ENCODE measurements around the gene OVCH2. TPM values are rescaled to one million over a fixed set of nuclear protein-coding genes. Genes with fewer than 3 reads are reported as not detected.

Gene OVCH2
- total and polyA plus RNA-seq, 10 of the 15 experiments (the other 5 are each of a cell fraction or from before 2014, with no cell fraction given), result not detected

GRCh38 chr11:7703740-7704139 lies 2.5 kb downstream of the OVCH2 start:
- intact Hi-C loops (cut with micrococcal nuclease; ENCODE audit: unreplicated experiment) (no loop called here), in situ Hi-C loops (cut with MboI) (no loop called here)
- no peak for TF ChIP-seq ASH2L (IDR thresholded peaks at IDR 0.05; ENCODE audit: borderline replicate concordance, low read depth)
- ChIA-PET CTCF (no interaction called here), SMC1A (ENCODE audit: uncharacterized antibody, unreplicated experiment) (no interaction called here), POLR2A (no interaction called here), RAD21 (ENCODE audit: unreplicated experiment) (no interaction called here)
- Histone ChIP-seq H3K4me3 (no peak overlapping the region), H2AFZ (ENCODE audit: control insufficient read depth, low read depth, low read length) (no peak overlapping the region), H3K27me3 (replicated peaks in 1 of 2; ENCODE audit: control insufficient read depth in 2 of 2, insufficient read depth in 2 of 2, low read length in 1 of 2) (peaks cover 0 to 5% of the 10 kb centered on the region in 2 experiments; a peak in 1 of 4 replicates), H3K9me3 (replicated peaks; ENCODE audit: control insufficient read depth, insufficient read depth, low read length) (no peaks in the 10 kb centered on the region), H4K20me1 (ENCODE audit: control insufficient read depth, insufficient read depth) (no peaks in the 10 kb centered on the region), H3K9ac (ENCODE audit: control insufficient read depth, insufficient read depth, low read length) (no peak overlapping the region), H3K4me2 (ENCODE audit: control insufficient read depth, insufficient read depth) (no peak overlapping the region), H3K27ac (ENCODE audit: control insufficient read depth, insufficient read depth) (no peak overlapping the region), H3K79me2 (ENCODE audit: control insufficient read depth, insufficient read depth, low read length) (no peaks in the 10 kb centered on the region), H3K36me3 (ENCODE audit: control insufficient read depth in 2 of 2, insufficient read depth in 2 of 2, low read length in 1 of 2) (no peaks in the 10 kb centered on the region), H3K4me1 (ENCODE audit: control insufficient read depth, insufficient read depth, low read length) (no peaks in the 10 kb centered on the region)
- 19% methylated on average over 5 of the region's 5 CpGs for WGBS (ENCODE audit: insufficient coverage, insufficient replicate concordance, low lambda C conversion rate, missing lambda C conversion rate)
- no peak for ATAC-seq
- no peak for FAIRE-seq
- DNase-seq (ENCODE audit: low read depth, low spot score), result no peak
- BruUV-seq (replicated peaks), result no TSS peak

- FAIRE-seq (no peak), ATAC-seq (peak; percentile 28), DNase-seq (ENCODE audit: low read depth, low spot score) (no peak)
- intact Hi-C loops (cut with micrococcal nuclease; ENCODE audit: unreplicated experiment), result no loop called here
- Histone ChIP-seq H3K4me2 (ENCODE audit: control insufficient read depth, insufficient read depth) (no peak overlapping the region), H3K4me1 (ENCODE audit: control insufficient read depth, insufficient read depth, low read length) (no peaks in the 10 kb centered on the region), H2AFZ (ENCODE audit: control insufficient read depth, low read depth, low read length) (no peak overlapping the region), H3K4me3 (no peak overlapping the region), H3K27me3 (replicated peaks in 1 of 2; ENCODE audit: control insufficient read depth in 2 of 2, insufficient read depth in 2 of 2, low read length in 1 of 2) (peaks cover 0 to 5% of the 10 kb centered on the region in 2 experiments; a peak in 2 of 4 replicates), H3K36me3 (ENCODE audit: control insufficient read depth in 2 of 2, insufficient read depth in 2 of 2, low read length in 1 of 2) (no peaks in the 10 kb centered on the region), H3K79me2 (ENCODE audit: control insufficient read depth, insufficient read depth, low read length) (no peaks in the 10 kb centered on the region), H3K27ac (ENCODE audit: control insufficient read depth, insufficient read depth) (no peak overlapping the region), H4K20me1 (ENCODE audit: control insufficient read depth, insufficient read depth) (no peaks in the 10 kb centered on the region), H3K9ac (ENCODE audit: control insufficient read depth, insufficient read depth, low read length) (no peak overlapping the region), H3K9me3 (replicated peaks; ENCODE audit: control insufficient read depth, insufficient read depth, low read length) (no peaks in the 10 kb centered on the region)
- CTCF ChIA-PET, result interaction anchor here (0.6 to 3.2 kb wide), 9 partner anchors 9 to 600 kb away, joined by 3 to 26 read pairs (median 6); partner anchors contain the start of gene OVCH2
- BruUV-seq (replicated peaks), result no TSS peak
- WGBS (ENCODE audit: insufficient coverage, insufficient replicate concordance, low lambda C conversion rate, missing lambda C conversion rate), result 20% methylated on average over 5 of the region's 5 CpGs
- in situ Hi-C loops (cut with MboI), result loop anchor here (5.0 to 10.0 kb wide), 2 partner anchors 599 to 882 kb away; no protein-coding TSS in a partner anchor
- SMC1A ChIA-PET (ENCODE audit: uncharacterized antibody, unreplicated experiment), result interaction anchor here (1.4 to 2.3 kb wide), 2 partner anchors 57 to 599 kb away, joined by 3 to 13 read pairs; no protein-coding TSS in a partner anchor
- TF ChIP-seq, protein P1, sequence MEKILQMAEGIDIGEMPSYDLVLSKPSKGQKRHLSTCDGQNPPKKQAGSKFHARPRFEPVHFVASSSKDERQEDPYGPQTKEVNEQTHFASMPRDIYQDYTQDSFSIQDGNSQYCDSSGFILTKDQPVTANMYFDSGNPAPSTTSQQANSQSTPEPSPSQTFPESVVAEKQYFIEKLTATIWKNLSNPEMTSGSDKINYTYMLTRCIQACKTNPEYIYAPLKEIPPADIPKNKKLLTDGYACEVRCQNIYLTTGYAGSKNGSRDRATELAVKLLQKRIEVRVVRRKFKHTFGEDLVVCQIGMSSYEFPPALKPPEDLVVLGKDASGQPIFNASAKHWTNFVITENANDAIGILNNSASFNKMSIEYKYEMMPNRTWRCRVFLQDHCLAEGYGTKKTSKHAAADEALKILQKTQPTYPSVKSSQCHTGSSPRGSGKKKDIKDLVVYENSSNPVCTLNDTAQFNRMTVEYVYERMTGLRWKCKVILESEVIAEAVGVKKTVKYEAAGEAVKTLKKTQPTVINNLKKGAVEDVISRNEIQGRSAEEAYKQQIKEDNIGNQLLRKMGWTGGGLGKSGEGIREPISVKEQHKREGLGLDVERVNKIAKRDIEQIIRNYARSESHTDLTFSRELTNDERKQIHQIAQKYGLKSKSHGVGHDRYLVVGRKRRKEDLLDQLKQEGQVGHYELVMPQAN (conservative IDR thresholded peaks at IDR 0.05), result no peak
- TF ChIP-seq SUPT20H (IDR thresholded peaks at IDR 0.05; ENCODE audit: borderline replicate concordance, control insufficient read depth, low read depth, low read length) (no peak), BMI1 (IDR thresholded peaks at IDR 0.05; ENCODE audit: borderline replicate concordance) (no peak)
- RAD21 ChIA-PET (ENCODE audit: unreplicated experiment), result interaction anchor here (1.7 kb wide), 1 partner anchor 9 kb away, joined by 5 read pairs; the partner anchor contains the start of gene OVCH2
- POLR2A ChIA-PET, result no interaction called here
These were observed 9.9 kb downstream of the OVCH2 start for GRCh38 chr11:7696424-7696823.
